Activated T-cell treated with anti-CD3 and anti-CD28 coated beads, Interleukin-2, amount 50 U/mL, for 1 hour (primary cell): ENCODE results near the gene DLGAP3.
A peak's percentile ranks its signal among the peaks of the same experiment; 100 is the strongest.

Experiments used
- DNase-seq: peaks from one replicate; pipeline ENCODE4 v3.0.0-alpha.2; 2020

DLGAP3 gene

DNA sequence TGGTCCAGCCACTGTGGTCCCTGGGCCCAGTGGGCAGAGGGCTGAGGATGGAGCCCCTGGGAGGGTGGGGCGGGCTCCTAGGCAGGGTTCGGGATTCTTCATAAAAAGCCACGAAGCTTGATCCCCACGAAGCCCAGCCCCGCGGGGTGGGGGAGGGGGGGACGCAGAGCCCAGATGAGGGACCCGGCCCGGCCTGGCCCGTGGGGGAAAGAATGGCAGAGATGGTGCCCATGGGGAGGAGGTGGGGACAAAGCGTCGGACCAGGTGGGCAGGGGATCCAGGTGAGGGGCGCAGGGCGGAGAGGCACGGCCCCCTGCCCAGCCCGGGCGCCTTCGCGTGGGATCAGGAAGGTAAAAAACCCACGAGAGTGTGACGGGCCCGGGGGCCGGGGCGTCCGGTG is 63.9 kb downstream of the DLGAP3 start:
- DNase-seq: no peak

DNA sequence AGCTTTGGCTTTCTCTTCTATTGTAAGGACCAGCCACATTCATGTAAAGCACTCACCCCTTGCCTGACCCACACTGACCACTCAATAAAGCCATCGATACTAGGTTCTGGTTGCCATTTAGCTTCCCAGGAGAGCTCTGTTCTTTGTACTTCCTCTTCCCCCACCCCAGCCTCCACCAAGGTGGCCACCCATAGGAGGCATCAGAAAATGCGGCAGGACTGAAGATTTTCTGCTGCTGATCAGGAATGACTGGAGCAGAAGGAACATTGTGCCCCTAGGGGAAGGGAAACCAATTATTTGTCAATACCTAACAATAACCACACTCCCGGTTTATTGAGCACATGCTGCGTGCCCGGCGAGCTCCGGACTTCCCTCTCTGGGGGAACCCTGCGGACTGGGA is 64.7 kb downstream of the DLGAP3 start:
- DNase-seq: no peak

DNA sequence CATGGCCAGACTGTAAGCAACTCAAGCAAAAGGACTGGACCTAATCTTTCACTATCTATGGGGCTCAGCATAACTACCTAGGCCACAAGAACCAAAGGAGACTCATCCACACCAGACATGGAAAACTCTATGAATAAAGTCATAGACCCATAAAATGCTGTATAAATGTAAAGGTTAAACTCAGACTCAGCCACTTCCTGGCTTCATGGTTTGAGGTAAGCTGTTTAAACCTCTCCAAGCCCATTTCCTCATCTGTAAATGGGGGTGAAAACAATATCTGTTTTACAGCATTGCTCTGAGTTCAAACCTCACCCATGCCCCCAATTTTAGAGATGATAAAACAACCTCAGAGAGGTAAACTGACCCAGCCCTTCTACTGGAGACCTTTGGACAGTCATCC is 65.9 kb downstream of the DLGAP3 start:
- DNase-seq: no peak

DNA sequence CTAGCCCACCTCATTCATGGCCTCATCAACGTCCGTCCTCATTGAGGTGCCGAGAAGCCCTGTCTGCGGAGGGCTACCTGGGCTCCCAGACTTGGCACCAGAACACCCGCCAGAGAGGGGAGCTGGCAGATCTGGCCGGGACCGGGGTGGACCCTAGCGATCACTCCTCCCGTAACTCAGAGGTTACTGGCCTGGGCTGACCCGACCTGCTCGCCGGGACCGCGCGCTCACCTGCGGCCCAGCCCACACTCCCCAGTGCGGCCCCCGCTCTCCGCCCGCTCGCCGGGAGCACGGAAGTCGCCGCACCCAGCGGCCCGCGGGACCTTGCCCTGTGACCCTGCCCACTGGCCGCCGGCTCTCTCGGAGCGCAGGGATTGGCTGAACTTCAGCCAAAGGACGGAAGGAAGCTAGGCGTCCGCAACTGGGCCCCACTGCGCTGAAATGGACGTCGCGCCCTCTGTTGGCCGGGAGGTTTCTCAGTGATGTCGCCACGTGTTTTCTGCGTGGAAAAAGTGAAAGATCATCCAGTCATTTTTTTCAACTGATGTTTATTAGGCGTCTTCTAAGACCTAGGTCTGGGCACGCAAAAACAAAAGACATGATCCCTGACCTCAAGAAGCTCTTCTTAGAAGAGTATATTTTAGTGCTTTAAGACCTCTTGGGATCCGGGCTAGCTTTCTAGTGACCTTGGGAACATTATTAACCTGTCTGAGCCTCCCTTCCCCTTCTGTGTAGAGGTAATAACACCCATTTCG is 69.8 kb downstream of the DLGAP3 start, which contains the start of gene SMIM12:
TSS of gene SMIM12 (minus strand) at position 304 of the 755 bp plus-strand sequence. CDS start 3,772 bp downstream, outside the sequence.
- peak; percentile 90 for DNase-seq

DNA sequence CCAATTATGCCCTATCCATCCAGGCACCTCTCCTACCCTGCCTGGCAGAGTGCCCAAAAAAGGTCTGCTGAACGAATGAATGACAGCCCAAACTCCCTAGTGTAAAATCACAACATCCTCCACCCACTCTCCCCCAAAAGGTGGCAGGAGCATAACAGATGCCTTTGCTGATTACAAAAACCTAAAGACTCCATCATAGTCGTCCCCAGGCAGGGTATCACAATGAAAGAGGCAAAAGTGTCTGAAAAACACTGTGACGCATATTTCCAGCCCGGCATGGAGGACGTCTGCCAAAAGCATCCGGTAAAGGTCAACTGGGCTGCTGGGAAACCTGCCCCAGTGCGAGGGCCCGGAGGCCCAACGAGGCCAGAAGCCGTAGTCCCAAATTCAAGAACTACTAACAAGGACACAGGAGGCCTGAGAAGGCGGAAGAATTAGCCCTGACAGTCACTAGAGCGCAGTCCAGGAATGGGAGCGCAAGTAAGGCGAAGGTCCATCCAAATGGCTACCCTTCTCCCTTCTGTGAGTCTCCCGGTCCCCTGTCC is 70.5 kb downstream of the DLGAP3 start:
- DNase-seq: peak; percentile 62

DNA sequence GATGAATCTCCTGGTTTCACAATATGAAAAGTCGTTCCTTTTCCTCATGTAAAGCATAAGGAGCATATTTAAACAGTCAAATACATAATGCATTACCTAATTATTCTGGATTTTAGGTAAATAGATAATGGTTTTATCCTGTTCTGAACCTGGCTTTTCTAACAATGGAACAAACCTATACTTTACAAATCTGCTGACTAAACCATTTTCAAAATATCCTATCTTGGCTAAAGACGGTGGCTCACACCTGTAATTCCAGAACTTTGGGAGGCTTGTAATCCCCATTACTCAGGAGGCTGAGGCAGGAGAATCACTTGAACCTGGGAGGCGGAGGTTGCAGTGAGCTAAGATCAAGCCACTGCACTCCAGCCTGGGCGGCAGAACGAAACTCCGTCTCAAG is 72.8 kb downstream of the DLGAP3 start:
- no peak for DNase-seq

DNA sequence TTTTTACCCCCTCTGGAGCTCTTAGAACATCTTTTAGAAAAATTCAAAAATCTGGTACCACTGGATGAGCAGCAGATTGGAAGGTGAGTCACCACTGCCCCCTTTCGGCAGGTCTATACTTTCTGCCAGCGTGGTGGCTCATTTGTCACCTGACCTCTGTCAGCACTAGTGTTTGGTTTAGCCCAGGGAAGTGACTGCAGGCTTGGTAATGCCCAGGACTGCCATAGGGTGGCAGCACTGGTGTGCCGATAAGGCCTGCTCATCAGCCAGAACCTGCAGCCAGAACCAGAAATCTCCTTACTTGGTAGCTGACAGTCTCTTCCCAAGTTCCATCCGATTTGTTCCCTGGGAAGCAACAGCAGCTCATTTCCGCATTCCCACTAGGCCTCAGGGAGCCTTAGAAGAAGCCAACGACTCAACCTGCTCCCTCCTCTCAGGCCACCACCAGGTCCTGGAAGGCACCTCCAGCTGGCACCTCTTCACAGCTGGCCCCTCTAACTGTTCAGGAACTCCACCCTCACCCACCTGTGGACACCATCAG is 76.7 kb downstream of the DLGAP3 start:
- peak; percentile 89 for DNase-seq

DNA sequence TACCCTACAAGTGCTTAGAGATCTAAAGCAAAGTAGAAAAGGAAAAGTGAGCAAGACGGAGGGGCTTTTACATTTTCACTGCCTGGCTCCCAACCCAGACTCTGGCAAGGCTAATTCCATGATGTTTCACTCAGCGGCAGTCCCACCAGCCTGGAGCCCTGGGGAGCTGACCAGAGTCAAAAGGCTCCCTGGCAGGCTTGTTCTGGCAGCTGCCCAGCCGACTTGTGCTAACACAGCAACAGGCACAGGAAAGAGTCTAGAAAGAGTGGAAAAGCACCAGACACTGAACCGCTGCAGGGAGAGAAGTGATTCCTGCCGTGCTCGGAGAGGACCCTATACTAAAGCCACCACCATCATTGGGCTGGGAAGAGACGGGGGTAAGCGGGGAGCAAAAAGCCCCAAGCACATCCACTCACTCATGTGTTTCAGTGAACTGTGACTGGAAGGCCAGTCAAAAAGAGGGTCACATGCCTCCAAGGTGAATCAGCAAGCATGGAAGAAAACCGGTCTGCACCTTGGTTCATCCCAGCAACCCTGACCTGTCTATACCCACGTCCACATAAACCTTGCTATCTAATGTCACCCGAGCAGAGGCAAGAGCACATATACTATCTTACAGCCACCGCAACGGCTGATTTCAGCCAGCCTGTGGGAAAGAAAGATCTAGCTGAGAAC is 77.9 kb downstream of the DLGAP3 start:
- DNase-seq: no peak

DNA sequence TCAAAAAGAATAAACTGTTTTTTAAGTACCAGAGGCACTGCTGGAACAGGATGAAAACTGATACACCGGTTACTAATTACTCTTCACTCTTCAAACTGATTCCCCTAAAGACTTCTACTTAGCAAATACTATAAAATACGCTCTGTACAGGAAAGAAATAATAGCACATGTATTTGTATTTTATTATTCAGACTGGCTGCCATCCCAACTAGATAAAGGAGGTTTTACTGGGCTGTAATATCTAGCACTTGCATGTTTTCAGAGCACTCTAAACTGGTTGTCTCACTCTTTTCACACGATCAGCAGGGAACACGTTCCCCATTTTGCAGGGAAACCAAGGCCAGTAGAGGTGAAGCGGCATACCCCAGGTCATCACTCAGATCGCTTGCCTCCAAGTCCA is 79.1 kb downstream of the DLGAP3 start:
- no peak for DNase-seq

DNA sequence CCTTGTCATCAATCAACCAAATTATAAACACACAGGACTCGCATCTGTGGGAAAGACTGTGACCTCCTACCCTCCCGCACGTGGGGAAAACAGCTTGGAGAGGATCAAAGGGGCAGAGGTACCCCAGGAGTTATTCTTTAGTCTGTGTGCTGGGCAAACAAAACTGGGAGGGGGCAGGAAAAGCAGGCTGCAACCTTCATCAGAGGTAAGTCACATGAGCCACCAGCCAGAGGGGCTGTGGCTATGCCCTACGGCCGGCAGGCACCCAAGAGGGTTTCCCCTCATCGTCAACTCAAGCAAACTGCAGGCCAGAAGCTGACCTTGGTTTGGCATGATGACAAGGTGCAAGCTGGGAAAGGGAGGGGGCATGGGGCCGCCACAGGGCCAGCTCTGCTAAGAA is 82.4 kb downstream of the DLGAP3 start:
- DNase-seq: no peak

DNA sequence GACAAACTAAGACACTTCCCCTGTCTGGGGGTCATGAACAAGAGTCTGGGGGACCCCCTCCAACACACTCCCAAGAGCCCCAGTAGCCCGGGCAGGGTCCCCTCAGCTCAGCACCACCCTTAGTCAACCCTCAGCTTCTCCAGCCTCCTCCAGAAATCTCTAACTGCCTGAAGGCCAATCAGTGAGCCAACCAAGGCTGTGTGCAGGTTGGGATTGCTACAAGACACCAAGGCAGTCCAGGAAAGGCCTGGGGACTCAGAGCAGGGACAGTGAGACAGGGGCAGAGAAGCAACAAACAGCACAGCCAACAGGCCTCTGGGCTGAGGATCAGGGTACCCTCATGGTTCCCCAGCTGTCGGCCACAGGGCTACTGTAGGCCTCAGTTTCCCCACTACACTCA is 83.2 kb downstream of the DLGAP3 start:
- no peak for DNase-seq

DNA sequence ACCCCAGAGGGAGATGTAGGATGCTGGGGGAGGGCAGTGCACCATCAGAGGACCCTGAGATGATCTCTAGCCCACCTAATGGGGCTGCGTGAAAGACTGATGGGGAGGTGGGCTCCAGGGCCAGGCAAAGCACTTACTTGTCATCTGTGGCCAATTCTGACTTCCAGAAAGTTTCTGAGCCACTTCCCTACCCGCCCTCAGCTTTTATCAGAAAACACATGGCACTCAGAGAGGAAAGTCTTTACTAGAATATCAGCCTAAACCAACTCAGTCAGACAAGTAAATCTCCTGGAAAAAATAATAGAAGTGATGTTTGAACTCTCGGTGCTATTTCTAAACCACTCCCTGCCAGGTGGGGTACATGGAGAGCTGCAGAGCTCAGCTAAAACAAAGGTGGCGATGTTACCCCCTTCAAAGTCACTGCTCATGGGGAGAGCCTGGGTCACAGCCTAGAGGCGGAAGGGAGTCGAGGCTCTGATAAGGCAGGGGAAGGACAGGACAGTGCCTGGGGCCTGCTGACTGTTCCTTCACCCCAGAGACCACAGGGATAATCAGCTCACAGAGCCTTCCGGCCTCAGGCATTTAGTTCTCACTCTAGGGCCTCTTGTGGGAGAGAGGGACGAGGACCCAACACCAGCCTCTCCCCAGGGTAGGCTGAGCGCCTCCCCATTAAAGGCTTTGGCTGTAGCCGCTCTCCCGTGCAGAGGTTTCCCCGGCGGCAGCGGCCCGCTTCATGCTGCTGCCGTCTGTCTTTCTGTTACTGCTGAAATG is 84.1 kb downstream of the DLGAP3 start:
- DNase-seq: no peak

DNA sequence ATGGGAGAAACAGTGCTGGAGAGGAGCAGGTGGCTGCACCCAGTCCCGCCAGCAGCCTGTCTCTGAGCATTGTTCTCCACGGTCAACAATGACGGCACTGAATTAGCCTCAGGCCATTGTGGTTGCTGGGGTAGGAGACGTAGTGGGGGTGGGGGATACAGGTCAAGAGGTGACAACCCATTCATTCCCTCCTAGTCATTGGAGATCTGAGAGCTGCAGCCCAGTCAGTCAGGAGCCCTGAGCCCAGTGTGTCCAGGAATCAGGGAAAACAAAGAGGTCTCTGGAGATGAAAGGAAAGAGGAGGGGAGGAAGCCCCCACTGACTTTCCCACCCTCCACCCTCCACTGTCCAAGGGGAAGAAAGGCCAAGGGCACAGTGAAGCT is 85.2 kb downstream of the DLGAP3 start:
- DNase-seq: no peak

DNA sequence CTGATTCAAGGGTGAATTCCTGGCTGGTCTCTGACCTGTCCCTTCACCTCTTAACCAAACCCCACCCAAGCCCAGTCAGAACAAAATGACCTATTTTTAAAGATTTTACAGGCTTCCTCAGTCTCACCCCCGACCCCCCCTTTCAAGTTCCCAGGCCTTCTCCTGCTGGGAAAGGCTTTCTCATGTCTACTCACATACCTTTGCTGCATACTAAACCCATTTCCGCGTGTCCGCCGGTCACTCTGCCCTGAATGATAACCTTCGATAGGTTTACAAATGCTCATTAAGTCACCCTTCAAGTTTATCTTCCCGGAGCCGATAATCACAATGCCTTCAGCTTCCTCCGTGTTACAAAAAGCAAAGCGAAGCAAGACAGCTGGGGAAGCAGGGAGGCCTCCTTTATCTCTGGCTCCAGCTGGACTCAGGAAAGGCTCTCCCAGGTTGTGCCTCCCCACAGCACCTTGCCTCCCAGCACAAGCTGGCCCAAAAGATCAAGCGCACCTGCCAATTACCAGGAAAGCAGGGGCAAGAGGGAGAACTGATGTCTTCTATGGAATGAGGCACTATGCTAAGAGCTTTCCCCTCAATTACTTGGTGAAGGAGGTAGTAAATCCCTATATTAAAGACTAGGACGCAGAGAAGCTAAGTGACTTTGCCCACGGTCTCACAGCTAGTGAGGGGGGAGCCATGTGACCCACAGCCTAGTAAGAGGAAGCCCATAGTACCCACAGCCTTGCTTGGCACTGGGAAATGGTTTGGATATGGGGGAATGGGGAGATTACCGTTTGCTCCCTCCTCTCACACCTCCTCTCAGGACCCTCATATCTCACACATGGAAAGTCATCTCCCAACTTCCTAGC is 85.8 kb downstream of the DLGAP3 start:
- DNase-seq: no peak

DNA sequence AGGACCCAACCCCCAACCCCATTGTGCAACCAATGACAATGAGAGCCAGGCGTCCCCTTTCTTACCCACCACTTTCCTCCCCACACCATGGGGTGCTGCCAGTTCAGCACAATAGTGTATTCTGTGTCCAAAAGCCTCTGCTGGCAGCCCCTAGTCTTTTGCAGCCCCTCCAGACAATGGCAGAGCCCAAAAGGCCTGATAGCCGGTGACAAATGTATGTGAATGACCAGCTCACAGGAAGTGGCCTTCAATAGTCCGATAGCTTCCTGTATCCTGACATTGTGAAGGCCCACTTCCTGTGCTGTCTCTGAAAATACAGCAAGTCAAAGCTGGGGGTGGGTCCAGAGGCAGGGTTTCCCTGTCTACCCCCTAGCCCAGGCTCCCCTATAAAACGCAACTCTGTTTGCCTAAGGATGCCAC is 86.5 kb downstream of the DLGAP3 start:
- no peak for DNase-seq

DNA sequence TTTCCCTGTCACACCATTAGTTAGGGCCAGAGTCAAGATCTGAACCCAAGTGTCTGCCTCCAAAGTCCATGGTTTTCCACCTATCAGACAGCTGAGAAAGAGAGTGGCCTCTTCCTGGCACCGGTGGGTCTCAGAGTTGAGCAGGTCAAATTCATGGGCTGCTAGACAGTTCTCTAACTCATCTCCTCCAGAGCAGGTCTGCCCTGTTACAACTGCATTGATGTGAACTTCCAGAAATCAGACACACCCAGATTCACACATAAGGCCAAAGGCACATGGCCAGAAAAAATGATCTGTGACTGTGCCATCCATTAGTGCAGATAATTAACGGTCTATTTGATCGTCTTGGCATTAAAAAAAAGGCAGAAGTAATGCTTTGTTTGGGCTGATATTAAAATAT is 87.4 kb downstream of the DLGAP3 start:
- no peak for DNase-seq

DNA sequence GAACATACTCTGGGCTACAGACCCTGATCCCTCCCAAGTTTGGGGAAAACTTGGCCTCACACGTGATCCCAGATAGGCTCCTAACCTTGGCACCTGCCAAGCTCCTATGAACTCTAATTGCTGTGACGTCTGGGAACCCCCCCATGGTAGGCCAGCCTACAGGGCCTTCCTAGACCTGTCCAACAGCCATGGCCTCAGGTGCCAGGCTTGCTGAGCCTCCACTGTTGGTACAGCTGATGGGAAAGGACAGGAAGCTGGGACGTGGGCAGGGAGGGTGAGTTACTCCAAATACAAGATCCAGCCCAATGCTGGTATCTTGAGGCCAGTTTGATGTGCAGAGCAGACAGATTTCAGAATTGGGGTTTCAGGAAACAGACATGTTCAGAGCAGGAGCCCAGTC is 89.0 kb downstream of the DLGAP3 start:
- DNase-seq: no peak

DNA sequence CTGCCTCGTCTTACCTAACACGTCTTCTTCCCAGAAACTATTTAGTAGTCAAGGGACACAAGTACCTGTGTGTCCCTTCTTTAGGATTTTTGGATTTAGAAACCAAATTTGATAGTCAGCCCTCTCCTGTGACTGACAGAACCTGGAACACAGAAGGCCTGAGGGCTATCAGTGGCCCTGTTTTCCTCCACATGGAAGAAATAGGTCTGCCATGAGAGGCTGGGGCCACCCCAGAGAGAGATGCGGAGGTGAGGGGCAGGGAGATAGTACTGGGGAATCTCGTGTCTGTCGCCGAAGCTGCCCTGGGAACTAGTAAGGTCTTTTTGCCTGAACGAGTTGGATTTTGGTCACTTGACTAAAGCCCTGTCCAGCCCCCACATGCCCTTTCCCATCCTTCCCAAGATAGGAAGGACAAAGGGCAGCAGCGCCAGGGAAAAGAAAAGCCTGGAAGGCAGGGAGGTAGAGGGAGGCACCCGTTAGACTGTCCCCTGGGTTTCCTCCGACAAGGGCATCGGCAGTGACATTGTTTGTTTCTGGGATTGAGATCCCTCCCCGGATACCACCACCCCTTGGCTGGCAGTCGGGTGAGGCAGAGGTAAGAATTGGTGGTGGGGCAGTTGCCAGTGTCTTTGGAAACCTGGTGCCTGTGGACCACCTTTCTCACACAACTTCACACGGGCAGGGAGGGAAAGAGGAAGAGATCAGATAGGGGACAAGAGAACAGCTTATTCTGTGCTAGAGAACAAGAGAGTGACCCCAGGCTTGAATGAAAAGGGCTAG is 89.7 kb downstream of the DLGAP3 start:
- no peak for DNase-seq

DNA sequence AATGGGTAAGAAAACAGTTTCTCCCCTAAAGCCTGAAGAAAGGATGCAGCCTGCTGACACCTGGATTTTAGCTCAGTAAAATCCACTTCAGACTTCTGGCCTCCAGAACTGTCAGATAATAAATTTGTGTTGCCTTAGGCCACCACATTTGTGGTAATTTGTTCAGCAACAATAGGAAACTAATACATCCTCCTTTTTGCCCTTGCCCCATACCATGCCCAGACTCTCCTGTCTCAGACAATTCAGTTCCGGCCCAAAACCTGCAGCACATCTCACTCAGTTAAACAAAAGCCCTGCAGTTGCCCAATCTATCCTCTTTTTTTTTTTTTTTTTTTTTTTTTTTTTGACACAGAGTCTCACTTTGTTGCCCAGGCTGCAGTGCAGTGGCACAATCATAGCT is 95.7 kb downstream of the DLGAP3 start:
- no peak for DNase-seq

DNA sequence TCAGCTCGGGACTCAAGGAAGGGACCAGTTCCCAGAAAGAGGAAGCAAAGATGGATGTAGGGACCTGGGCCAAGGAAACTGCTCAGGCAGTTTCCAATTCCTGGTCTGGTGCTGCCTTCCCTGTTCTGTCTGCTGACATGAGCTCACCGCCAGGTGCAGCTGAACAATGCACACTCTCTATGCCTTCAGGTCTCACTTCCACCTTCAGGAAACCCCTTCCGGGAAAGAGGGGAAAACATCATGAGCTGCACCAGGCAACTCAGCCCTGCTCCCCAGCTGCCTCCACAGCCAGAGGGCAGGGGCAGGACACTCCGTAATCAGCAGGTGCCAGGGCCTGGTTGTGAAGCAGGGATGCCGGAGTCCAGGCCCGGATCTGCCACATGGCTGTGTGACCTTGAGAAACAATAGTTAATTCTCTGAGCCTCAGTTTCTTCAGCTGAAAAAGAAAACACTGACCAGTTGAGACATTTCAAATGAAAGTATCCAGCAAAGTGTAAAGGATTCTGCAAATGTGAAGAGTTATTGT is 97.7 kb downstream of the DLGAP3 start:
- no peak for DNase-seq

DNA sequence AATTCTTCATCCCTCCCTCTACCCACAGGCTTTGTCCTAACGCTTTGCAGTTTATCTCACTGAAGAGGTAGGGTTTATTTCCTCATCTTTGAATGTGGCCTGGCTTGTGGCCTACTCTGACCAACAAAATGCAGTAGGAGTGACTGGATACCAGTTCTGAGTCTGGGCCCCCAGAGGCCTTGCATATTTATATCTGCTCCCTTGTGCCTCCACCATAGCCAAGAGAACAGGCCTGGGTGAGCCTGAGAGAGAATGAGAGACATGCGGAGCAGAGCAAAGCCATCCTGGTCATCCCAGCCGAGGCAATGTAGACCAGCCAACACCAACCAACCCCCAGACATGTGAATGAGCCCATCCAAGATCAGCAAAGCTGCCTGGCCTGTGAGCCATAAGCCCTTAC is 100.2 kb downstream of the DLGAP3 start:
- no peak for DNase-seq
